Measurements from ENCODE around the gene RASAL2.

Gene RASAL2

DNA sequence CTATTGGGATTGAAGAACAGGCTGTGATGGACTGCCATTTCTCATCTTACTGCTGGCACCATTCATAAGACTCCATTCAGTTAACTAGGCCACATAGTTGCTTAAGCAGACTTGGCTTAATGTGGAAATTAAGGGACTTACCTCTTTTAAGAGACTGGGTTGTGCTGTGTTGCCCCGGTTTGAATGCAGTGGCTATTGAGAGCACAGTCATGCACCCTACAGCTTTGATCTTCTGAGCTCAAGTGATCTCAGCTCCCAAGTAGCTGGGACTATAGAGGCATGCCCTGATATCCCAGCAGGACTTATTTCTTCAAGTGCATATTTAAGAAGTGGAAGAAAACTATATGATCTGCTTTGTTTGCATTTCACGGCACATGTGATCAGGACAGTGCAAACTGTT lies 181.1 kb downstream of the RASAL2 start:
- peak; percentile 21 for DNase-seq (ENCODE audit: low read depth)
- TF ChIP-seq, protein P1, sequence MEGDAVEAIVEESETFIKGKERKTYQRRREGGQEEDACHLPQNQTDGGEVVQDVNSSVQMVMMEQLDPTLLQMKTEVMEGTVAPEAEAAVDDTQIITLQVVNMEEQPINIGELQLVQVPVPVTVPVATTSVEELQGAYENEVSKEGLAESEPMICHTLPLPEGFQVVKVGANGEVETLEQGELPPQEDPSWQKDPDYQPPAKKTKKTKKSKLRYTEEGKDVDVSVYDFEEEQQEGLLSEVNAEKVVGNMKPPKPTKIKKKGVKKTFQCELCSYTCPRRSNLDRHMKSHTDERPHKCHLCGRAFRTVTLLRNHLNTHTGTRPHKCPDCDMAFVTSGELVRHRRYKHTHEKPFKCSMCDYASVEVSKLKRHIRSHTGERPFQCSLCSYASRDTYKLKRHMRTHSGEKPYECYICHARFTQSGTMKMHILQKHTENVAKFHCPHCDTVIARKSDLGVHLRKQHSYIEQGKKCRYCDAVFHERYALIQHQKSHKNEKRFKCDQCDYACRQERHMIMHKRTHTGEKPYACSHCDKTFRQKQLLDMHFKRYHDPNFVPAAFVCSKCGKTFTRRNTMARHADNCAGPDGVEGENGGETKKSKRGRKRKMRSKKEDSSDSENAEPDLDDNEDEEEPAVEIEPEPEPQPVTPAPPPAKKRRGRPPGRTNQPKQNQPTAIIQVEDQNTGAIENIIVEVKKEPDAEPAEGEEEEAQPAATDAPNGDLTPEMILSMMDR (IDR thresholded peaks at IDR 0.05; ENCODE audit: insufficient read depth, low read depth, low read length, missing control alignments) = no peak
- no peak overlapping the region for H3K4me3 ChIP-seq (ENCODE audit: low read length)

DNA sequence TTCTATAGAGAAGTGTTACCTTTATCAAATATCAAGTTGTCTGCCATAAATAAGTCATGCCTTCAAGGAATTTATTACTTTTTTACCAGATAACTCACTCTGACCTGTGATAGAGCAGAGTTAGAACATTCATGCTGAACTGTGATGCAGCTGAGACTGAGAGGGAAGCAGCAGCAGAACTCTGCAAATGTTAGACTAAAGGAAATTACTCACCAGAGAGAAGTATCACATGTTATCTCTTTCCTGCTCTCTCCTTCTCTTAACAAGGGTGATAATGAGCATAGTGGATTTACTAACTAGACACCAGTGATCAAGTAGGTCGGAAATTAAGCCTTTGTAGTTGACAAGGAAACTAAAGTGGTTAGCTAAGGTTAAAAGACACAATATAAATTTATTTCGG lies 181.6 kb downstream of the RASAL2 start:
- H3K4me3 ChIP-seq (ENCODE audit: low read length) = no peak overlapping the region
- TF ChIP-seq, protein P1 (IDR thresholded peaks at IDR 0.05; ENCODE audit: insufficient read depth, low read depth, low read length, missing control alignments) = no peak
- peak; percentile 41 for DNase-seq (ENCODE audit: low read depth)

DNA sequence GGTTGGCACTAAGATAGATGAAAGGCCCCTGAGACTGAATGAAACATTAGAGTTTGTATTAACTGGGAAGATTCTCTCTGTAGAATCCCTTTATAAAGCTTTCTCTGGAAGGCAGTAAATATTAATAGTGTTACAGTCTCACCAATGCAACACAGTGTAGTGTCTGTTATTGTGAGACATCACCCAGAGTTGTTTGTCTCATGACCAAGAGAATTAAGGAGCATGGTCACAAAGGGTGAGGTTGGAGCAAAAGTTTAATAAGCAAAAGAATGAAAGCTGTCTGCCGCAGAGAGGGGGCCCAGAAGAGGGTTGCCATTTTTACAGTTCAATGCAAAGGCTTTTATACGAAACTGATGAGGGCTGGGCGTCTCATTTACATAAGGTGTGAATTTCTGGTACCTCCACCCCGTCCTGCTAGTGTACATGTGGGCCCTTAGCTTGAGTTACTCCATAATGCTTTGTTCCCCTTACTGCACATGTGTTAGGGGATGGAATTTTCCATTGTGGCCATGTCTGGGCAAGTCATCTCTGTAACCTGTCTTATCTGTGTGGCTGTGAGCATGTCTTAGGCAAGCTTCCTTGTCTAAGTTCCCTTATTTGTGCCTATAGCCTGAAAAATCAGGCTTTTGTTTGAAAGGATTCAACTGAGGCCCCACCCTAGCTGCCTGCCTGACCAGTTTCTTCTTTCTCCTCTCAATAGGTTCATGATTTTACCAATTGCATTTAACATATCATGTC lies 184.1 kb downstream of the RASAL2 start:
- TF ChIP-seq, protein P1 (IDR thresholded peaks at IDR 0.05; ENCODE audit: insufficient read depth, low read depth, low read length, missing control alignments) = no peak
- DNase-seq (ENCODE audit: low read depth) = peak; percentile 90
- H3K4me3 ChIP-seq (ENCODE audit: low read length) = no peak overlapping the region

DNA sequence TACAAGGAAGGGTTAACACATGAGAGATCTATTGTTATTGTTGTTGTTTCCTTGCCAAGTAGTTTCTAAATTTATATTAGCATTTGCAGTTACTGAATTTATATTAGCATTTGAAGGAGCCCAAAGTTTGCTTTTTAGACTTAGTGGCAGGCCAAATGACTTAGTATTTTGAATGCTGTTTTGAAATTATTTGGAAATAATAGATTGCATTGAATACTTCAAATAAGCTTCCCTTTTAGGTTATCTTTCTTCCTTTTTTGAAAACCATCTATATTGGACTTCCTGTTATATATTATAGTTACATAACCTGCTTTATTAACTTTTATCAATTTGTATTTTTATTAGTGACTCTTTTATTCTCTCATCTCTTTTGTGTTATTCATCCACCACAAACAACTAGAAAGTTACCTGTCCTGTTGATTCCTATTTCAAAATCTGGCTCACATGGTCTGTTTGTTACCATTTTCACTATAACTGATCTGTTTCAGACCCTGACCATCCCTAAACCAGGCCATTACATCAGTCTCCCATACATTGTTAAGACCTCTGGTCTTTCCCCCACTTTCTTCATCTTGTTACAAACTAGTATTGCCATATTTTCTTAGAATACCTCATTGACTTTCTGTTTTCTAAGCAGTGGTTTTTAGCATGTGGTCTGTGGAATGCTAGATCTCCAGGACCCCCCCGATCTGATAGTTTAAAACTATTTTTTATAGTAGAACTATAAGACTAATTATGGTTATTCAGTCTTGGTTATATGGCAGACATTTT lies 185.2 kb downstream of the RASAL2 start:
- TF ChIP-seq, protein P1 (IDR thresholded peaks at IDR 0.05; ENCODE audit: insufficient read depth, low read depth, low read length, missing control alignments) = no peak
- H3K4me3 ChIP-seq (ENCODE audit: low read length) = no peak overlapping the region
- peak; percentile 22 for DNase-seq (ENCODE audit: low read depth)

DNA sequence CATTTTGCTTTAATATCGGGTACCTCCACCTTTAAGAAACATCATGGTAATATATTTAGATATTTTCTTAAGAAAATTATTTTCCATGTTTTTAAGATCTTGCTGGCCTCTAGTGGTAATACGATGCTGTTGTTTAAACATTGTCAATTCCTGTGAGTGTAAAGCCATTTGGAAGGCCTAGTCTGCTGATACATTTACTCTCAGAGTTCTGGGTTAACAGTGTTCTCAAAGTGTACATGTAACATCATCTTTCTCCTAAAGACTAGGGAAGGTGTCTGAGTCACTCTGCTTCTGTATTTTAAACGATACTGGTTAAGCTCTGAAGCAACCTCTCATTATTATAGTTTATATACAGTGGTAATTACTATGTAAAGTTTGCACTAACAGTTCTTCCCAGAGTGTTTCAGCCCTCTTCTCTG lies 189.1 kb downstream of the RASAL2 start:
- DNase-seq (ENCODE audit: low read depth) = peak; percentile 75
- TF ChIP-seq, protein P1 (IDR thresholded peaks at IDR 0.05; ENCODE audit: insufficient read depth, low read depth, low read length, missing control alignments) = peak; percentile 55
- no peak overlapping the region for H3K4me3 ChIP-seq (ENCODE audit: low read length)

DNA sequence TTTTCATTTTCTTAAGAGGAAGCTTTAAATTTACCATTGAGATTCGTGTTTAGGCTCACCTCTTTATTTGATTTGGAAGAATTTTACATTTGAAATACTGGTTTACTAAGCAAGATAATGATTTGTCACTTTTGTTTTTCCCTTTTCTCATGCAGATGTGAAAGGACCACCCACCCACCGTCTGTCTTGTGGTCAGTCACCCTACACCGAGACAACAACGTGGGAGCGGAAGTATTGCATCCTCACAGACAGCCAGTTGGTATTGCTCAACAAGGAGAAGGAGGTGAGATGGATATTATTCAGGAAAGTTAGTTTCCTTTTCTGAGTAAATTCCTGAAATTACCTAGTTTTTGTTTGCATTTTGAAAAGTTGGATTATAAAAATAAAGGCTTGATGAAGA lies 189.5 kb downstream of the RASAL2 start:
- DNase-seq (ENCODE audit: low read depth) = peak; percentile 58
- TF ChIP-seq, protein P1 (IDR thresholded peaks at IDR 0.05; ENCODE audit: insufficient read depth, low read depth, low read length, missing control alignments) = no peak
- no peak overlapping the region for H3K4me3 ChIP-seq (ENCODE audit: low read length)
